Naive thymus-derived CD4-positive, alpha-beta T cell (primary cell): ENCODE data around the gene WDFY1. TPM values are rescaled to one million over a fixed set of nuclear protein-coding genes. Genes with fewer than 3 reads are reported as not detected.

Experiments used
- ATAC-seq: fragments of 150-1000 bp; cut with Tn5 transposase; 2 replicates; pipeline ENCODE4 v1.10.0; 2021; ENCODE audit warnings: mild to moderate bottlenecking, moderate library complexity
- CTCF ChIA-PET: fragments of 350-600 bp; sonication (Branson Sonifier 250); formaldehyde crosslinking; loops from one replicate; lab custom pipeline; 2021; ENCODE audit warnings: antibody characterized with exemption; lab: Charles Lee
- POLR2A ChIA-PET: fragments of 350-600 bp; sonication (Branson Sonifier 250); formaldehyde crosslinking; loops from one replicate; lab custom pipeline; 2021; ENCODE audit warnings: antibody characterized with exemption, inconsistent platforms; lab: Charles Lee
- DNase-seq, 9 donors: peaks; one replicate each; pipeline versions ENCODE4 v3.0.0 to v3.0.0-alpha.2; 2020 to 2022; ENCODE audit warnings: mixed read lengths in 1 of 9
- H3K27ac ChIP-seq: one replicate; pipeline ENCODE4 v1.7.0; 2013; ENCODE audit warnings: mild to moderate bottlenecking, low read depth, low read length, moderate library complexity
- H3K27me3 ChIP-seq, 2 donors: one replicate each; pipeline ENCODE4 v1.7.0; 2013; ENCODE audit warnings: low read length in 2 of 2, mild to moderate bottlenecking in 2 of 2, moderate library complexity in 2 of 2; ENCODE audit not compliant: control insufficient read depth in 2 of 2, insufficient read depth in 2 of 2
- H3K36me3 ChIP-seq, 3 experiments: 1 replicate in 2 of 3; 2 replicates in 1 of 3; pipeline ENCODE4 v1.7.0; 2013; ENCODE audit warnings: low read length in 3 of 3, mild to moderate bottlenecking in 3 of 3, moderate library complexity in 1 of 3; ENCODE audit not compliant: insufficient read depth in 3 of 3, control insufficient read depth in 2 of 3
- H3K4me1 ChIP-seq, 2 donors: one replicate each; pipeline ENCODE4 v1.7.0; 2013; ENCODE audit warnings: low read length in 2 of 2, mild to moderate bottlenecking in 2 of 2, moderate library complexity in 1 of 2; ENCODE audit not compliant: control insufficient read depth in 2 of 2, insufficient read depth in 2 of 2
- H3K4me3 ChIP-seq: 2 replicates; pipeline ENCODE4 v1.7.0; 2013; ENCODE audit warnings: mild to moderate bottlenecking, low read length
- H3K9me3 ChIP-seq, 3 experiments: 1 replicate in 2 of 3; 2 replicates in 1 of 3; pipeline ENCODE4 v1.7.0; 2013; ENCODE audit warnings: low read length in 3 of 3; ENCODE audit not compliant: control insufficient read depth in 2 of 3
- H3K27ac Mint-ChIP-seq, 9 donors: one replicate each; pipeline ENCODE4 v1.8.0; 2020 to 2022; ENCODE audit warnings: mixed read lengths in 9 of 9, mild to moderate bottlenecking in 8 of 9, moderate library complexity in 5 of 9, inconsistent platforms in 2 of 9
- H3K27me3 Mint-ChIP-seq, 5 donors: one replicate each; pipeline ENCODE4 v1.8.0; 2021 to 2022; ENCODE audit warnings: mixed read lengths in 5 of 5, mild to moderate bottlenecking in 1 of 5
- H3K36me3 Mint-ChIP-seq, 5 donors: one replicate each; pipeline ENCODE4 v1.8.0; 2020 to 2022; ENCODE audit warnings: mixed read lengths in 5 of 5, mild to moderate bottlenecking in 3 of 5, inconsistent platforms in 1 of 5
- H3K4me1 Mint-ChIP-seq, 7 donors: one replicate each; pipeline ENCODE4 v1.8.0; 2020 to 2022; ENCODE audit warnings: mixed read lengths in 7 of 7, mild to moderate bottlenecking in 3 of 7, inconsistent platforms in 1 of 7
- H3K4me3 Mint-ChIP-seq, 10 donors: one replicate each; pipeline ENCODE4 v1.8.0; 2020 to 2022; ENCODE audit warnings: mild to moderate bottlenecking in 10 of 10, mixed read lengths in 10 of 10, moderate library complexity in 6 of 10, inconsistent platforms in 2 of 10
- H3K9me3 Mint-ChIP-seq, 11 donors: one replicate each; pipeline ENCODE4 v1.8.0; 2020 to 2022; ENCODE audit warnings: mixed read lengths in 11 of 11, mild to moderate bottlenecking in 4 of 11, inconsistent platforms in 1 of 11, moderate library complexity in 1 of 11
- intact Hi-C, 2 donors: fragments of 100-400 bp; cut with micrococcal nuclease; formaldehyde crosslinking; loops; one replicate each; pipeline ENCODE4 v1.15.1; 2023
- polyA plus RNA-seq, 2 donors: library from polyadenylated mRNA; unstranded; fragments of 300-500 nt; fragmentation: Illumina TruSeq; gene quantifications; one replicate each; pipeline ENCODE4 v1.2.3, GENCODE V29; 2021
- total RNA-seq, 6 experiments: library from RNA in 5 of 6; stranded (reverse) in 5 of 6; gene quantifications; 1 replicate in 5 of 6; 2 replicates in 1 of 6; pipeline ENCODE4 v1.2.3 and lab custom pipeline; 2021 to 2026

The WDFY1 gene
- total and polyA plus RNA-seq, 7 experiments from 2014 or later, result 13.9 to 80.1 (median 27.4) TPM

DNA sequence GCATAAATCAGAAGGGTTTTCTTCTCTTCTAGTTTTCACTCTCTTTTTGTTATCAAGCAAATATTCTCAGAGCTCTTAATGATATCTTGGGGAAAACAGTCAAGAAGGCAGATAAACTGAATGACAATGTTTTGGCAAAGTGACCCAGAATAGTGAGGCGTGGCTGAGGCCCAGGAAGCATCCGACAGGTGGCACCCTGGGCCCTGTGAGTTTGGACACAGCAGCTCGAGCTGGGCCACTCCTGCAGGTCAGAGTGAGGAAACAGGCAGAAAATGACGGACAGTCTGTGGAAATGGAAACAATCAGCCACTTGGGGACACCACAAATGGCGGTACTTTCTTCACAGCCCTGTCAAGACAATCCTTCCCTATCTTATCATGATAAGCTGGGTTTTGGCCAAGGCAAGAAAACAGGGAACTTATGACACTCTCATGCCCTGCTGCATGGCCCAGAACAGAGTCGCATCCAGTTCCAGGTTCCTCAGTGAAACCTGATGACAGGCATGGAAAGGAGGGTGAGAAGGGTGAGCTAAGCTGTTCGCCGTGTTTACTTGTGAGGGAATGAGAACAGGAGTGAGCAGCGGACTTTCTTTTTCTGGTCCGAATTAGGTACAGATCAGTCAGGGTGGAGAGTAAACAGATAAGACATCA is 44.2 kb upstream of the WDFY1 start:
- no peaks in the 10 kb centered on the region for H3K9me3 ChIP-seq
- H3K4me1 Mint-ChIP-seq, result peaks cover 0 to 6% (median 0%) of the 10 kb centered on the region in 7 donors
- POLR2A ChIA-PET, result no interaction called here
- DNase-seq (no peak), ATAC-seq (no peak)
- CTCF ChIA-PET, result interaction anchor here (0.8 to 1.4 kb wide), 3 partner anchors 9 to 295 kb away, joined by 3 read pairs; no protein-coding TSS in a partner anchor
- no peaks in the 10 kb centered on the region for H3K4me1 ChIP-seq
- intact Hi-C loops, result no loop called here
- no peak overlapping the region for H3K27ac ChIP-seq
- H3K4me3 ChIP-seq, result no peak overlapping the region
- H3K27me3 Mint-ChIP-seq, result peaks cover 0 to 6% (median 0%) of the 10 kb centered on the region in 5 donors
- H3K27ac Mint-ChIP-seq, result peak overlapping the region in 1 of 9 donors; percentile 42
- H3K27me3 ChIP-seq, result no peaks in the 10 kb centered on the region
- H3K36me3 ChIP-seq, result peaks cover 0 to 8% (median 0%) of the 10 kb centered on the region in 3 experiments
- H3K36me3 Mint-ChIP-seq, result peaks cover 3 to 41% (median 7%) of the 10 kb centered on the region in 5 donors
- no peak overlapping the region for H3K4me3 Mint-ChIP-seq
- peaks cover 0 to 2% (median 0%) of the 10 kb centered on the region in 11 donors for H3K9me3 Mint-ChIP-seq

DNA sequence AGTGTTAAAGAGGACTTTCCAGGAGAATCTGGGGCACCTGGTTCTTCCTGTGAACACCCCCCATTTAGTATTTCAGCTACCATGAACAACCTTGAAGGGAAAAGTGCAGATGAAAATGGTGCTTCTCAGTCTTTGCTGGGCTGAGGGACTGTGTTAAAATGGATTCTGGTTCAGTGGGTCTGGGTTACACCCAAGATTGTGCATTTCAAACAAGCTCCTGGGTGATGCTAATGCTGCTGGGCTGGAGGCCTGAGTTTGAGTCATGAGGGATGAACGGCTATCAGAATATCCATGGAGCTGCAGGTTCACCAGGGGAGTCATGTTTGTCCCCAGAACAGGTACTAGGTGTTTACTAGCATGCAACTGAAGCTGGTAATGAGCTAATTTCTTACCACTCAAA is 36.1 kb upstream of the WDFY1 start:
- Mint-ChIP-seq H3K4me3 (no peak overlapping the region), H3K9me3 (no peaks in the 10 kb centered on the region), H3K27me3 (peaks cover 0 to 3% (median 0%) of the 10 kb centered on the region in 5 donors), H3K4me1 (peaks cover 0 to 2% (median 0%) of the 10 kb centered on the region in 7 donors), H3K27ac (no peak overlapping the region), H3K36me3 (peaks cover 6 to 33% (median 12%) of the 10 kb centered on the region in 5 donors)
- no peak overlapping the region for H3K27ac ChIP-seq
- ChIA-PET POLR2A (interaction anchor here (1.2 kb wide), 1 partner anchor 11 kb away, joined by 3 read pairs; no protein-coding TSS in a partner anchor), CTCF (interaction anchor here (0.5 to 1.9 kb wide), 4 partner anchors 9 to 70 kb away, joined by 3 to 10 read pairs (median 4); no protein-coding TSS in a partner anchor)
- no peaks in the 10 kb centered on the region for H3K4me1 ChIP-seq
- H3K9me3 ChIP-seq, result no peaks in the 10 kb centered on the region
- no peak overlapping the region for H3K4me3 ChIP-seq
- peaks cover 0 to 10% (median 0%) of the 10 kb centered on the region in 3 experiments for H3K36me3 ChIP-seq
- DNase-seq, result no peak
- no peaks in the 10 kb centered on the region for H3K27me3 ChIP-seq
- intact Hi-C loops, result no loop called here
- ATAC-seq, result no peak

DNA sequence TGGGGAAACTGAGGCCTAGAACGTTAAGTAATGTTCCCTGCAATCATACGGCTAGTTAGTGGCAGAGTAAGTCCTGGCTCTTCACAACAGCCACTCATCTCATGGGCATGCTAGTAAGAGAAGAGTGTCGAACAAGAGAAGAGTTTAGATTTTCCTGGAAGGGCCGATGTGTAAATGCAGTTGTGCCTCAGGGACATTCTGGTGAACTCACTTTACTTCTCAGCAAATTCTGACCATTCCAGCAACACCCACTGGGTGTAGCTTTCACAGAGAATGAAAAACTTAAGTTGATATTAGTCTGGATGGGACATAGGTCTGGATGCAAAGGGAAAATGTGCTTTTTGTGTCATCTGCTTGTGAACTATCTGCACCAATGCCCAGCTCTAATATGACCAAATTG is 35.7 kb upstream of the WDFY1 start:
- no peak for ATAC-seq
- H3K4me3 Mint-ChIP-seq, result no peak overlapping the region
- Histone ChIP-seq H3K4me1 (no peaks in the 10 kb centered on the region), H3K27ac (no peak overlapping the region), H3K4me3 (no peak overlapping the region), H3K36me3 (peaks cover 0 to 10% (median 0%) of the 10 kb centered on the region in 3 experiments), H3K9me3 (no peaks in the 10 kb centered on the region), H3K27me3 (no peaks in the 10 kb centered on the region)
- no peak for DNase-seq
- ChIA-PET CTCF (interaction anchor here (1.0 to 1.9 kb wide), 4 partner anchors 9 to 13 kb away, joined by 3 to 10 read pairs (median 5); no protein-coding TSS in a partner anchor), POLR2A (interaction anchor here (0.6 kb wide), 1 partner anchor 23 kb away, joined by 3 read pairs; no protein-coding TSS in a partner anchor)
- intact Hi-C loops, result no loop called here
- peaks cover 0 to 3% (median 0%) of the 10 kb centered on the region in 5 donors for H3K27me3 Mint-ChIP-seq
- H3K36me3 Mint-ChIP-seq, result peaks cover 6 to 28% (median 12%) of the 10 kb centered on the region in 5 donors
- peaks cover 0 to 2% (median 0%) of the 10 kb centered on the region in 7 donors for H3K4me1 Mint-ChIP-seq
- H3K27ac Mint-ChIP-seq, result no peak overlapping the region
- H3K9me3 Mint-ChIP-seq, result no peaks in the 10 kb centered on the region

DNA sequence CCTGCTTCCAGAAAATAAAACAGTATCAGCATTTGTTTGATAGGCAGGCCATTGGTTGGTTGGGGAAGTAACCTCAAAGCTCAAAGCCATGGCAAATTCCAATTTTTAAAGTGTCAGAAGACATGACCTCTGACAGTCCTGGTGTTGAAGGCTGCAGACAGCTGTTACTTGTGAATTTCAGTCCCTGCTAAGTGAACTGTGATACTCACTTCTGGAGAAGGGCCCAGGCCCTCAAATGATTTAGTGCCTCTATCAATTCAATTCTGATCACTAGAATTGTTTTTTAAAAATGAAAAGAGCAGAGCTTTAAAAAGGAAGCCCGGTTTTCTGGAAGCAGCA is 35.2 kb upstream of the WDFY1 start:
- intact Hi-C loops, result no loop called here
- H3K27ac ChIP-seq, result no peak overlapping the region
- no peak for ATAC-seq
- POLR2A ChIA-PET, result interaction anchor here (0.6 kb wide), 1 partner anchor 22 kb away, joined by 3 read pairs; no protein-coding TSS in a partner anchor
- Mint-ChIP-seq H3K27me3 (peaks cover 0 to 3% (median 0%) of the 10 kb centered on the region in 5 donors), H3K27ac (no peak overlapping the region), H3K4me3 (no peak overlapping the region), H3K4me1 (peaks cover 0 to 2% (median 0%) of the 10 kb centered on the region in 7 donors), H3K9me3 (no peaks in the 10 kb centered on the region), H3K36me3 (peaks cover 6 to 28% (median 12%) of the 10 kb centered on the region in 5 donors)
- no peaks in the 10 kb centered on the region for H3K9me3 ChIP-seq
- no peak overlapping the region for H3K4me3 ChIP-seq
- H3K27me3 ChIP-seq, result no peaks in the 10 kb centered on the region
- CTCF ChIA-PET, result interaction anchor here (1.0 to 1.9 kb wide), 4 partner anchors 10 to 14 kb away, joined by 3 to 10 read pairs (median 5); no protein-coding TSS in a partner anchor
- DNase-seq, result no peak
- H3K4me1 ChIP-seq, result no peaks in the 10 kb centered on the region
- H3K36me3 ChIP-seq, result peaks cover 0 to 10% (median 0%) of the 10 kb centered on the region in 3 experiments

DNA sequence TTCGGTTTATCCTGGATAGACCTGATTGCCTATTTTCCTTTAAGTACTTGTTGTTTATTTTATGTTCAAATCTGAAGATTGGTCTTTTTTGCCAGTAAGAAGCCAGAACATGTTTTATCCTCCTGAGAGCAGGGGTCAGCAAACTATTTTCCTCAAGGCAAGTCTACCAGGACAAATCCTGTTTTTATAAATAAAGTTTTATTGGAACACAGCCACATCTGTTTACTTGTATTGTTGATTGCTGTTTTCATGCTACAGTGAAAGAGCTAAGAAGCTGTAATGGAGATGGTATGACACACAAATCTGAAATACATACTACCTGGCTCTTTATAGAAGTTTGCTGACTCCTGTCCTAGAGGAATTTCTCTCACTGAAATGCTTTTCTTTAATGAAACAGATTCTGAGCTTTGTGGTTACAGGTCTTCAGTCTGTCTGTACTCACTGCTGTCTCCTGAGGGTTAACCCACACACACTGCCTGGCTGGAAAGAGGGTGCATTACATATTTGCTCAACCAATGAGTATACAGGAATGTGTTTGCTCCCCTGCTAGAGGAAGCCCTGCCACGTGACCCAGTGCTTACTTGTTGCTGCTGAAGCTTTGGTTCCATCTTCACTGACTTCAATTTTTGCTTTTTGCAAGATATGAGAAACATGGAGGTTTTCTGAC is 34.7 kb upstream of the WDFY1 start:
- no peaks in the 10 kb centered on the region for H3K9me3 ChIP-seq
- H3K36me3 Mint-ChIP-seq, result peaks cover 6 to 27% (median 10%) of the 10 kb centered on the region in 5 donors
- H3K27me3 Mint-ChIP-seq, result peaks cover 0 to 3% (median 0%) of the 10 kb centered on the region in 5 donors
- no peaks in the 10 kb centered on the region for H3K4me1 ChIP-seq
- CTCF ChIA-PET, result interaction anchor here (1.0 to 1.9 kb wide), 3 partner anchors 9 to 13 kb away, joined by 3 to 10 read pairs (median 5); no protein-coding TSS in a partner anchor
- H3K27ac Mint-ChIP-seq, result no peak overlapping the region
- intact Hi-C loops, result loop anchor here in 1 of 2 donors (10.0 kb wide), 1 partner anchor 1685 kb away; no protein-coding TSS in a partner anchor
- DNase-seq (no peak), ATAC-seq (no peak)
- H3K27ac ChIP-seq, result no peak overlapping the region
- H3K4me3 ChIP-seq, result no peak overlapping the region
- POLR2A ChIA-PET, result interaction anchor here (0.6 kb wide), 1 partner anchor 22 kb away, joined by 3 read pairs; no protein-coding TSS in a partner anchor
- H3K4me1 Mint-ChIP-seq, result peaks cover 0 to 2% (median 0%) of the 10 kb centered on the region in 7 donors
- no peaks in the 10 kb centered on the region for H3K27me3 ChIP-seq
- peaks cover 0 to 10% (median 0%) of the 10 kb centered on the region in 3 experiments for H3K36me3 ChIP-seq
- no peaks in the 10 kb centered on the region for H3K9me3 Mint-ChIP-seq
- H3K4me3 Mint-ChIP-seq, result no peak overlapping the region

DNA sequence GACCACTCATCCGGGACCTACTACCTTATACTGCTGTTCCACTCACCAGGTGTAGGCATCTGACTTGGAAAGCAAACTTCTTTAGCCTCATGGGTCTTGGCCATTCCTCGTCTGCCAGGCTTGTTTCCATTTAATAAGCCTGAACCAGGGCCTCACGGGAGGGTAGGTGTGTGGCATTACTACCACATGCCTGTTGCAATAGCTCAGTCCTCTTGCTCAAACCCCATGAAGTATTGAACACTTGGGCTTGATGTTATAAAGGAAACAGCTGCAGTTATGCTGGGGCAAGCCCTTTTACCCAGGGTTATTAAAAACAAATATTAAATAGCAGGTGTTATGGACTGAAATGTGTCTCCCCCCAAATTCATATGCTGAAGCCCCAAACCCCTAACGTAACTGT is 33.3 kb upstream of the WDFY1 start:
- peaks cover 0 to 4% (median 0%) of the 10 kb centered on the region in 3 experiments for H3K36me3 ChIP-seq
- no peaks in the 10 kb centered on the region for H3K27me3 Mint-ChIP-seq
- ChIA-PET CTCF (interaction anchor here (1.4 kb wide), 1 partner anchor 9 kb away, joined by 3 read pairs; no protein-coding TSS in a partner anchor), POLR2A (no interaction called here)
- no peaks in the 10 kb centered on the region for H3K27me3 ChIP-seq
- ATAC-seq, result no peak
- H3K4me1 Mint-ChIP-seq, result peaks cover 0 to under 1% (median 0%) of the 10 kb centered on the region in 7 donors
- H3K36me3 Mint-ChIP-seq, result peaks cover 0 to 19% (median under 1%) of the 10 kb centered on the region in 5 donors
- no peak overlapping the region for H3K27ac Mint-ChIP-seq
- no peaks in the 10 kb centered on the region for H3K9me3 Mint-ChIP-seq
- DNase-seq, result no peak
- H3K9me3 ChIP-seq, result no peaks in the 10 kb centered on the region
- no peaks in the 10 kb centered on the region for H3K4me1 ChIP-seq
- no peak overlapping the region for H3K27ac ChIP-seq
- H3K4me3 Mint-ChIP-seq, result no peak overlapping the region
- intact Hi-C loops, result loop anchor here in 1 of 2 donors (10.0 kb wide), 1 partner anchor 1686 kb away; no protein-coding TSS in a partner anchor
- H3K4me3 ChIP-seq, result no peak overlapping the region
